Activated CD4-positive, alpha-beta T cell treated with anti-CD3 and anti-CD28 coated beads, Interleukin-2, amount 50 U/mL, for 48 hours (primary cell): ENCODE measurements around the gene SEH1L.
"Not testable (repeated sequence)": the region's sequence is repeated elsewhere in the genome, so short reads cannot be mapped to it uniquely, and the experiment has no call there.

Experiments used
- DNase-seq, 2 experiments: peaks; one replicate each; pipeline ENCODE4 v3.0.0-alpha.2; 2020

The SEH1L gene

GRCh38 chr18:12944709-12945108 lies 3.1 kb upstream of the SEH1L start:
- DNase-seq, result no peak

GRCh38 chr18:12946549-12947284 lies 1.1 kb upstream of the SEH1L start:
- DNase-seq, result no peak

GRCh38 chr18:12948050-12948804 lies 416 bp downstream of the SEH1L start:
- DNase-seq, result peak; percentile 98

- no peak for DNase-seq
Measured at GRCh38 chr18:12958478-12958877, 10.7 kb downstream of the SEH1L start.

- DNase-seq, result no peak
Measured at GRCh38 chr18:12960395-12960794, 12.6 kb downstream of the SEH1L start.

- no peak for DNase-seq
Measured at GRCh38 chr18:12960853-12961397, 13.1 kb downstream of the SEH1L start.

GRCh38 chr18:12963069-12963468 lies 15.3 kb downstream of the SEH1L start:
- DNase-seq, result no peak

GRCh38 chr18:12968115-12968514 lies 20.3 kb downstream of the SEH1L start:
- no peak for DNase-seq

- DNase-seq, result no peak
Measured at GRCh38 chr18:12968619-12969018, 20.8 kb downstream of the SEH1L start.

- DNase-seq, result no peak
Measured at GRCh38 chr18:12973562-12974213, 25.9 kb downstream of the SEH1L start.

- DNase-seq, result no peak
Measured at GRCh38 chr18:12975488-12975887, 27.7 kb downstream of the SEH1L start.

GRCh38 chr18:12976305-12976704 lies 28.5 kb downstream of the SEH1L start:
- DNase-seq, result no peak

GRCh38 chr18:12980065-12980464 lies 32.3 kb downstream of the SEH1L start:
- not testable (repeated sequence) for DNase-seq

- no peak for DNase-seq
Measured at GRCh38 chr18:12989397-12990122, 41.7 kb downstream of the SEH1L start.

- peak; percentile 43 to 58 for DNase-seq
Measured at GRCh38 chr18:12990123-12990475, 42.3 kb downstream of the SEH1L start.

GRCh38 chr18:12990641-12990966 lies 42.8 kb downstream of the SEH1L start:
- no peak for DNase-seq

- peak; percentile 96 to 98 for DNase-seq
Measured at GRCh38 chr18:12990967-12991820, 43.4 kb downstream of the SEH1L start, which contains the start of gene CEP192. CEP192 (plus strand) TSS chr18:12991362; CDS start chr18:12999425, 8,063 bp downstream.

GRCh38 chr18:12991821-12992179 lies 44.0 kb downstream of the SEH1L start:
- no peak for DNase-seq

GRCh38 chr18:12993439-12993838 lies 45.6 kb downstream of the SEH1L start:
- DNase-seq, result no peak

GRCh38 chr18:12995424-12995823 lies 47.6 kb downstream of the SEH1L start:
- no peak for DNase-seq

- DNase-seq, result no peak
Measured at GRCh38 chr18:12995952-12996477, 48.2 kb downstream of the SEH1L start.
